CD8-positive, alpha-beta memory T cell (primary cell): ENCODE data around the gene NDUFAF4. TPM values are rescaled to one million over a fixed set of nuclear protein-coding genes. Genes with fewer than 3 reads are reported as not detected.

Source experiments
- CTCF ChIA-PET: fragments of 350-600 bp; sonication (Branson Sonifier 250); formaldehyde crosslinking; loops from one replicate; lab custom pipeline; 2021; ENCODE audit warnings: antibody characterized with exemption; lab: Charles Lee
- POLR2A ChIA-PET: fragments of 350-600 bp; sonication (Branson Sonifier 250); formaldehyde crosslinking; loops from one replicate; lab custom pipeline; 2021; ENCODE audit warnings: antibody characterized with exemption; lab: Charles Lee
- DNase-seq, 5 donors: peaks; one replicate each; pipeline versions ENCODE4 v3.0.0 to v3.0.0-alpha.2; 2020 to 2022; ENCODE audit warnings: mixed read lengths in 1 of 5
- H3K27ac ChIP-seq: one replicate; pipeline ENCODE4 v1.7.0; 2013; ENCODE audit warnings: low read depth, mild to moderate bottlenecking, low read length, moderate library complexity
- H3K27me3 ChIP-seq: 2 replicates; pipeline ENCODE4 v1.7.0; 2013; ENCODE audit warnings: low read length, mild to moderate bottlenecking; ENCODE audit not compliant: insufficient read depth, poor library complexity, severe bottlenecking
- H3K36me3 ChIP-seq: 2 replicates; pipeline ENCODE4 v1.7.0; 2013; ENCODE audit warnings: mild to moderate bottlenecking, low read length, moderate library complexity; ENCODE audit not compliant: insufficient read depth
- H3K4me1 ChIP-seq: 2 replicates; pipeline ENCODE4 v1.7.0; 2013; ENCODE audit warnings: mild to moderate bottlenecking, low read length, moderate library complexity; ENCODE audit not compliant: insufficient read depth
- H3K4me3 ChIP-seq: 2 replicates; pipeline ENCODE4 v1.7.0; 2013; ENCODE audit warnings: mild to moderate bottlenecking, low read length
- H3K9me3 ChIP-seq: 2 replicates; pipeline ENCODE4 v1.7.0; 2013; ENCODE audit warnings: mild to moderate bottlenecking, low read length
- H3K27ac Mint-ChIP-seq, 8 donors: one replicate each; pipeline ENCODE4 v1.8.0; 2020 to 2021; ENCODE audit warnings: mixed read lengths in 8 of 8, mild to moderate bottlenecking in 6 of 8, inconsistent platforms in 3 of 8, moderate library complexity in 3 of 8
- H3K27me3 Mint-ChIP-seq, 2 donors: one replicate each; pipeline ENCODE4 v1.8.0; 2020 to 2021; ENCODE audit warnings: mixed read lengths in 2 of 2, mild to moderate bottlenecking in 1 of 2, moderate library complexity in 1 of 2
- H3K36me3 Mint-ChIP-seq, 3 donors: one replicate each; pipeline ENCODE4 v1.8.0; 2020 to 2021; ENCODE audit warnings: mixed read lengths in 3 of 3, inconsistent platforms in 1 of 3, mild to moderate bottlenecking in 1 of 3
- H3K4me1 Mint-ChIP-seq, 3 donors: one replicate each; pipeline ENCODE4 v1.8.0; 2020 to 2021; ENCODE audit warnings: mixed read lengths in 3 of 3, inconsistent platforms in 1 of 3, mild to moderate bottlenecking in 1 of 3
- H3K4me3 Mint-ChIP-seq, 7 donors: one replicate each; pipeline ENCODE4 v1.8.0; 2020 to 2021; ENCODE audit warnings: mixed read lengths in 7 of 7, mild to moderate bottlenecking in 6 of 7, moderate library complexity in 4 of 7, inconsistent platforms in 2 of 7
- H3K9me3 Mint-ChIP-seq, 5 donors: one replicate each; pipeline ENCODE4 v1.8.0; 2020 to 2022; ENCODE audit warnings: mixed read lengths in 5 of 5, mild to moderate bottlenecking in 3 of 5, moderate library complexity in 2 of 5, inconsistent platforms in 1 of 5
- polyA plus RNA-seq: library from polyadenylated mRNA; unstranded; fragments of 300-500 nt; fragmentation: Illumina TruSeq; gene quantifications from one replicate; pipeline ENCODE4 v1.2.3, GENCODE V29; 2021
- total RNA-seq, 2 experiments: library from RNA; stranded (reverse); gene quantifications; one replicate each; pipeline ENCODE4 v1.2.3, GENCODE V29; 2021

Gene NDUFAF4
- total and polyA plus RNA-seq, 3 experiments from 2014 or later: 69.3 to 84.9 (median 76.5) TPM

GRCh38 chr6:96931198-96931597, 33.5 kb upstream of the NDUFAF4 start:
- Mint-ChIP-seq H3K36me3 (peaks cover 0 to 5% (median 0%) of the 10 kb centered on the region in 3 donors), H3K27ac (peak overlapping the region in 2 of 8 donors; percentile 2 to 36), H3K27me3 (peaks cover 0 to 6% of the 10 kb centered on the region in 2 donors), H3K4me3 (no peak overlapping the region), H3K4me1 (peaks cover 0 to 2% (median 0%) of the 10 kb centered on the region in 3 donors), H3K9me3 (no peaks in the 10 kb centered on the region)
- CTCF ChIA-PET: no interaction called here
- Histone ChIP-seq H3K4me1 (no peaks in the 10 kb centered on the region), H3K9me3 (no peaks in the 10 kb centered on the region), H3K36me3 (no peaks in the 10 kb centered on the region), H3K27me3 (no peaks in the 10 kb centered on the region), H3K27ac (no peak overlapping the region), H3K4me3 (no peak overlapping the region)
- POLR2A ChIA-PET: no interaction called here
- no peak for DNase-seq

DNA sequence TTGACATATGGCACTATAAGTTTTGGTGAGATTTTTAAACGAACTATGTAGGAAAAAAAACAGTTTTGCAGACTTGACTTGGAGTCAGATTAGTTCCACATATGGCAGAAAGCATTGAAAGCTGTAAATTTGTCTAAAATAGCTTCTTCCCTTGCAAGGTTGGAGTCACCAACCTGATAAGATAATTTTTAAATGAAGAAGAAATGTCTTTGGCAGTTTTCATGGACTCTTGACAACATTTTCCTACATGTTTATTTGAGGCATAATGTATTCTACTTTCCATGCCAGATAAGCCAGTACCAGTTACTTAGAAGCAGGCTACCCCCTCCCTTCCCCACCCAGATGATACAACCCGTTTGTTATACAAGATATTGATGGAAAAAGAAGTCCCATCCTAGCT, 32.0 kb upstream of the NDUFAF4 start:
- Mint-ChIP-seq H3K4me1 (peaks cover 8 to 17% (median 10%) of the 10 kb centered on the region in 3 donors), H3K27me3 (peaks cover 0 to 9% of the 10 kb centered on the region in 2 donors), H3K36me3 (peaks cover 0 to 5% (median 3%) of the 10 kb centered on the region in 3 donors), H3K4me3 (no peak overlapping the region), H3K9me3 (peaks cover 0 to under 1% (median 0%) of the 10 kb centered on the region in 5 donors), H3K27ac (no peak overlapping the region)
- Histone ChIP-seq H3K4me1 (peaks cover 7% of the 10 kb centered on the region), H3K36me3 (no peaks in the 10 kb centered on the region), H3K4me3 (no peak overlapping the region), H3K27me3 (no peaks in the 10 kb centered on the region), H3K27ac (no peak overlapping the region), H3K9me3 (no peaks in the 10 kb centered on the region)
- ChIA-PET CTCF (no interaction called here), POLR2A (no interaction called here)
- no peak for DNase-seq

GRCh38 chr6:96927660-96928059, 30.0 kb upstream of the NDUFAF4 start:
- H3K36me3 Mint-ChIP-seq: peaks cover 0 to 8% (median 0%) of the 10 kb centered on the region in 3 donors
- H3K27me3 Mint-ChIP-seq: peaks cover 0 to 11% of the 10 kb centered on the region in 2 donors
- CTCF ChIA-PET: no interaction called here
- Histone ChIP-seq H3K4me1 (peaks cover 16% of the 10 kb centered on the region), H3K9me3 (no peaks in the 10 kb centered on the region), H3K4me3 (no peak overlapping the region), H3K27me3 (no peaks in the 10 kb centered on the region), H3K36me3 (no peaks in the 10 kb centered on the region), H3K27ac (no peak overlapping the region)
- no peak overlapping the region for H3K4me3 Mint-ChIP-seq
- DNase-seq: no peak
- POLR2A ChIA-PET: no interaction called here
- H3K9me3 Mint-ChIP-seq: peaks cover 0 to 3% (median 0%) of the 10 kb centered on the region in 5 donors
- H3K27ac Mint-ChIP-seq: no peak overlapping the region
- peaks cover 20 to 31% (median 20%) of the 10 kb centered on the region in 3 donors for H3K4me1 Mint-ChIP-seq

DNA sequence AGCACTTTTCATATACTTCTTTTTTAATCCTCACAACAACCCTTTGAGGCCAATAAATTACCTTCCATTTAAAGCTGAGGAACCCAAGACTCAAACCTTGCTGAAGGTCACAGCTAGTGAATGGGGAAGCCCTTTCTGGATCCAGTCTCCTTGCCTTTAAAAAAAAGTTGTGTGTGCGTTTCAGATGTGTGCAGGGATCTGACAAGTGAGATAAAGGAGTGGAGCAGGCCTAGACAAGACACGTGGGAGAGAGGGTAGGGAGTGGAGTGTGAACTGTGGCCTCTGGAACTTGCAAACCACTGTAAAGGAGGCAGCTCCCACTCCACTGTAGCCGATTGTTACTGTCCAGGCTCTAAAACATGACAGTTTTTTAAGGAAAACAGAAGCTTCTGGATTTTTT, 28.7 kb upstream of the NDUFAF4 start:
- H3K27ac ChIP-seq: no peak overlapping the region
- peaks cover 23% of the 10 kb centered on the region for H3K4me1 ChIP-seq
- peaks cover 0 to 11% of the 10 kb centered on the region in 2 donors for H3K27me3 Mint-ChIP-seq
- H3K36me3 Mint-ChIP-seq: peaks cover 0 to 8% (median 0%) of the 10 kb centered on the region in 3 donors
- CTCF ChIA-PET: no interaction called here
- no peaks in the 10 kb centered on the region for H3K27me3 ChIP-seq
- H3K9me3 Mint-ChIP-seq: peaks cover 0 to 3% (median 0%) of the 10 kb centered on the region in 5 donors
- H3K4me1 Mint-ChIP-seq: peaks cover 29 to 43% (median 32%) of the 10 kb centered on the region in 3 donors
- no peak overlapping the region for H3K4me3 ChIP-seq
- no peaks in the 10 kb centered on the region for H3K36me3 ChIP-seq
- H3K9me3 ChIP-seq: no peaks in the 10 kb centered on the region
- peak overlapping the region in 2 of 8 donors; percentile 98 to 99 for H3K27ac Mint-ChIP-seq
- DNase-seq: no peak
- H3K4me3 Mint-ChIP-seq: peak overlapping the region in 1 of 7 donors; percentile 32
- POLR2A ChIA-PET: no interaction called here

DNA sequence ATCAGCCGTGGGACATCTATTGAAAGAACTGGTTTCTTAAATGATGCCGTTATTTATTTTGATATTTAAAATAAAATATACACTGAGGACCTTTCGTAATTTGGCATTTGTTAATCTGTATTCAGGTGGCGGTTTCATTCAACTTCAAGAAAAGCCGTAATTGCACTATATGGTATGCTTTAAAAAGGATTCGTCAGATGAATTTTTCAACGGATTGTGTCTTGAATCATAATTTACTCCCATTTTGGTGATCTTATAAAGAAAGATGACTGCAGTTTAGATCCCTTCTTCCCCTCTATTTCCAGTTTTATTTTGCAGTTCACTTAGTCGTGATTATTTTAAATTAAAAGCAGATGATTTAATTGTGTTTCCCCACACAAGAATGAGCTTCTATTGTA, 27.6 kb upstream of the NDUFAF4 start:
- POLR2A ChIA-PET: interaction anchor here (0.7 to 1.4 kb wide), 4 partner anchors 28 to 1348 kb away, joined by 4 to 16 read pairs (median 6); partner anchors contain the start of genes GPR63, MANEA and NDUFAF4
- H3K36me3 ChIP-seq: no peaks in the 10 kb centered on the region
- H3K27me3 Mint-ChIP-seq: peaks cover 0 to 12% of the 10 kb centered on the region in 2 donors
- H3K9me3 ChIP-seq: no peaks in the 10 kb centered on the region
- H3K36me3 Mint-ChIP-seq: peaks cover 0 to 8% (median 0%) of the 10 kb centered on the region in 3 donors
- peak overlapping the region; percentile 93 to 99 (median 97) for H3K4me3 Mint-ChIP-seq
- peaks cover 29 to 44% (median 34%) of the 10 kb centered on the region in 3 donors for H3K4me1 Mint-ChIP-seq
- peaks cover 0 to 3% (median 0%) of the 10 kb centered on the region in 5 donors for H3K9me3 Mint-ChIP-seq
- CTCF ChIA-PET: interaction anchor here (1.0 to 1.3 kb wide), 3 partner anchors 11 to 27 kb away, joined by 3 to 6 read pairs (median 3); no protein-coding TSS in a partner anchor
- H3K27ac ChIP-seq: peak overlapping the region; percentile 89
- H3K4me3 ChIP-seq: peak overlapping the region; percentile 90
- no peak for DNase-seq
- H3K27me3 ChIP-seq: no peaks in the 10 kb centered on the region
- peaks cover 23% of the 10 kb centered on the region for H3K4me1 ChIP-seq
- peak overlapping the region; percentile 96 to 99 (median 98) for H3K27ac Mint-ChIP-seq

GRCh38 chr6:96923871-96924493, 26.3 kb upstream of the NDUFAF4 start:
- H3K4me1 ChIP-seq: peaks cover 23% of the 10 kb centered on the region

GRCh38 chr6:96923400-96923799, 25.7 kb upstream of the NDUFAF4 start:
- H3K36me3 Mint-ChIP-seq: peaks cover 0 to 8% (median 0%) of the 10 kb centered on the region in 3 donors
- Histone ChIP-seq H3K4me3 (peak overlapping the region; percentile 66), H3K36me3 (no peaks in the 10 kb centered on the region)

More at GRCh38 chr6:96923871-96924493, 26.3 kb upstream of the NDUFAF4 start:
- Histone ChIP-seq H3K9me3 (no peaks in the 10 kb centered on the region), H3K4me3 (peak overlapping the region; percentile 66), H3K27ac (peak overlapping the region; percentile 85), H3K27me3 (no peaks in the 10 kb centered on the region), H3K36me3 (no peaks in the 10 kb centered on the region)
- Mint-ChIP-seq H3K4me3 (peak overlapping the region; percentile 90 to 99 (median 97)), H3K4me1 (peaks cover 29 to 44% (median 34%) of the 10 kb centered on the region in 3 donors), H3K9me3 (peaks cover 0 to 3% (median 0%) of the 10 kb centered on the region in 5 donors), H3K27me3 (peaks cover 0 to 12% of the 10 kb centered on the region in 2 donors), H3K36me3 (peaks cover 0 to 8% (median 0%) of the 10 kb centered on the region in 3 donors), H3K27ac (peak overlapping the region; percentile 96 to 99 (median 98))
- peak in 1 of 5 donors; percentile 68 for DNase-seq
- CTCF ChIA-PET: interaction anchor here (0.9 to 1.3 kb wide), 5 partner anchors 12 to 30 kb away, joined by 3 to 6 read pairs (median 4); no protein-coding TSS in a partner anchor
- POLR2A ChIA-PET: interaction anchor here (0.6 to 1.4 kb wide), 6 partner anchors 9 to 619 kb away, joined by 4 to 16 read pairs (median 4); partner anchors contain the start of genes GPR63 and NDUFAF4

GRCh38 chr6:96917098-96917497, 19.4 kb upstream of the NDUFAF4 start:
- peaks cover 6 to 8% (median 7%) of the 10 kb centered on the region in 3 donors for H3K4me1 Mint-ChIP-seq
- H3K9me3 ChIP-seq: no peaks in the 10 kb centered on the region
- H3K27ac ChIP-seq: no peak overlapping the region
- POLR2A ChIA-PET: no interaction called here
- no peak overlapping the region for H3K4me3 Mint-ChIP-seq
- H3K4me1 ChIP-seq: peaks cover 5% of the 10 kb centered on the region
- H3K36me3 ChIP-seq: no peaks in the 10 kb centered on the region
- no peak for DNase-seq
- CTCF ChIA-PET: no interaction called here
- no peaks in the 10 kb centered on the region for H3K27me3 ChIP-seq
- no peaks in the 10 kb centered on the region for H3K9me3 Mint-ChIP-seq
- H3K36me3 Mint-ChIP-seq: no peaks in the 10 kb centered on the region
- peaks cover 12 to 28% of the 10 kb centered on the region in 2 donors for H3K27me3 Mint-ChIP-seq
- H3K27ac Mint-ChIP-seq: no peak overlapping the region
- no peak overlapping the region for H3K4me3 ChIP-seq

More at GRCh38 chr6:96923400-96923799, 25.7 kb upstream of the NDUFAF4 start:
- peak overlapping the region; percentile 90 to 99 (median 97) for H3K4me3 Mint-ChIP-seq
- peaks cover 23% of the 10 kb centered on the region for H3K4me1 ChIP-seq
- CTCF ChIA-PET: no interaction called here
- no peaks in the 10 kb centered on the region for H3K27me3 ChIP-seq
- peak overlapping the region; percentile 96 to 99 (median 98) for H3K27ac Mint-ChIP-seq
- H3K4me1 Mint-ChIP-seq: peaks cover 29 to 44% (median 34%) of the 10 kb centered on the region in 3 donors
- H3K9me3 Mint-ChIP-seq: peaks cover 0 to 3% (median 0%) of the 10 kb centered on the region in 5 donors
- no peaks in the 10 kb centered on the region for H3K9me3 ChIP-seq
- POLR2A ChIA-PET: no interaction called here
- no peak for DNase-seq
- H3K27me3 Mint-ChIP-seq: peaks cover 0 to 12% of the 10 kb centered on the region in 2 donors
- H3K27ac ChIP-seq: peak overlapping the region; percentile 85
